PFSK-1 (cell line): Measurements from ENCODE around the gene CACNG4.

Experiments
- REST ChIP-seq, 2 experiments: IDR thresholded peaks; 2 replicates each; pipeline versions ENCODE4 v1.6.1 to v1.8.0; 2011 to 2012; ENCODE audit warnings: low read depth in 2 of 2, low read length in 2 of 2, control low read depth in 1 of 2, inconsistent platforms in 1 of 2, mild to moderate bottlenecking in 1 of 2, moderate library complexity in 1 of 2; ENCODE audit not compliant: insufficient read depth in 1 of 2
- SIN3A ChIP-seq: IDR thresholded peaks from 2 replicates; pipeline ENCODE4 v1.6.1; 2012; ENCODE audit warnings: mild to moderate bottlenecking, low read length, moderate library complexity, borderline replicate concordance; ENCODE audit not compliant: insufficient read depth

- TF ChIP-seq SIN3A = no peak
- no peak for TF ChIP-seq REST (IDR thresholded peaks at IDR 0.05; ENCODE audit: insufficient read depth in 1 of 2, low read depth in 2 of 2, low read length in 2 of 2)
These were observed 55.3 kb downstream of the CACNG4 start for GRCh38 chr17:67019809-67020208.
